K562 treated with DMSO at 1 percent for 48 hours (cell line): ENCODE data around the gene OR13A1. TPM values are rescaled to one million over a fixed set of nuclear protein-coding genes. Genes with fewer than 3 reads are reported as not detected.

Experiments
- total RNA-seq: library from RNA; unstranded; fragments of 300-600 nt; gene quantifications from 2 replicates; pipeline ENCODE4 v1.2.3, GENCODE V29; 2022; ENCODE audit warnings: low replicate concordance; ENCODE audit errors: extremely low read depth

OR13A1 gene
- total RNA-seq: not detected in 2 replicates

GRCh38 chr10:45315508-45315907 lies at the start of gene OR13A1:
Gene OR13A1, minus strand, starts transcription at chr10:45315608. Its CDS starts 11,186 bp downstream, at chr10:45304422.

Other genes starting within 250 kb of the OR13A1 start
- not detected in 2 replicates for gene ALOX5, start 58.6 kb upstream of the OR13A1 start, total RNA-seq